ENCODE measurements around the gene RTKN2.

DNA sequence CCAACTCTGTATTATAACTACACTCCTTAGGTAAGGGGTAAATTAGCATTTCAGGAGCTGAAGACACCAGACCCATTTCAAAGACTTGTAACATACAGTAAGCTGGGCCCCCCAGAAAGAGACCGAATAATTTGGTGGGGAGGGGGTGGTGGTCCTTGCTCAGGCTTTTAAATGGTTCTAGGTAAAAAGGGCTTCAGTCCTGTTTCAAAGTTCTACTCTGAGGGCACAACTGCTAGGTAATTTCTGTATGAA lies 73.0 kb downstream of the RTKN2 start:
- TF ChIP-seq, protein P1, sequence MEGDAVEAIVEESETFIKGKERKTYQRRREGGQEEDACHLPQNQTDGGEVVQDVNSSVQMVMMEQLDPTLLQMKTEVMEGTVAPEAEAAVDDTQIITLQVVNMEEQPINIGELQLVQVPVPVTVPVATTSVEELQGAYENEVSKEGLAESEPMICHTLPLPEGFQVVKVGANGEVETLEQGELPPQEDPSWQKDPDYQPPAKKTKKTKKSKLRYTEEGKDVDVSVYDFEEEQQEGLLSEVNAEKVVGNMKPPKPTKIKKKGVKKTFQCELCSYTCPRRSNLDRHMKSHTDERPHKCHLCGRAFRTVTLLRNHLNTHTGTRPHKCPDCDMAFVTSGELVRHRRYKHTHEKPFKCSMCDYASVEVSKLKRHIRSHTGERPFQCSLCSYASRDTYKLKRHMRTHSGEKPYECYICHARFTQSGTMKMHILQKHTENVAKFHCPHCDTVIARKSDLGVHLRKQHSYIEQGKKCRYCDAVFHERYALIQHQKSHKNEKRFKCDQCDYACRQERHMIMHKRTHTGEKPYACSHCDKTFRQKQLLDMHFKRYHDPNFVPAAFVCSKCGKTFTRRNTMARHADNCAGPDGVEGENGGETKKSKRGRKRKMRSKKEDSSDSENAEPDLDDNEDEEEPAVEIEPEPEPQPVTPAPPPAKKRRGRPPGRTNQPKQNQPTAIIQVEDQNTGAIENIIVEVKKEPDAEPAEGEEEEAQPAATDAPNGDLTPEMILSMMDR (IDR thresholded peaks at IDR 0.05), result no peak
- TF ChIP-seq POLR2AphosphoS5 (IDR thresholded peaks at IDR 0.05; ENCODE audit: insufficient read depth in 1 of 2, low read depth in 1 of 2), result no peak
